Activated T-helper 9 cell treated with anti-CD3 and anti-CD28 coated beads, Interleukin-2, amount 50 U/mL, for 16 hours (primary cell): ENCODE measurements around the gene GDI2.

Experiments used
- DNase-seq: peaks from one replicate; pipeline ENCODE4 v3.0.0-alpha.2; 2020; ENCODE audit warnings: low read depth

GDI2 gene

DNA sequence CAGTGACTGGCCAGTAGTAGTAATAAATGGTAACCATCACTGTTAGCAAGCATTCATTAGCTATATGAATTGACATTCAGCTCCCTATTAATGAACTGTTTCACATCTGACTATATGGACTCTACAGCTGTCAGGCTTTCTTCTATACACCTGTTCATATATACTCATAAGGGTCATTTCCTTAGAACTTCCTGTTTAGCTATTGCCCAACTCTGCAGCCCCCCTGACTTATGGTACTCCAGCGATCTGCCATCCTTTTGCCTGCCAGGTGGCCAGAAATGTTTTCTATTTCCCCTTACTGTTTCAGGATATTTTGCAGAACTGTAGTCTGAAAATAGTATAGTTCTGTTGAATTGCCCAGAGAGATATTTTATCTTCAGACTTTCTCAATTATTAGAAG is 72.0 kb downstream of the GDI2 start:
- no peak for DNase-seq

DNA sequence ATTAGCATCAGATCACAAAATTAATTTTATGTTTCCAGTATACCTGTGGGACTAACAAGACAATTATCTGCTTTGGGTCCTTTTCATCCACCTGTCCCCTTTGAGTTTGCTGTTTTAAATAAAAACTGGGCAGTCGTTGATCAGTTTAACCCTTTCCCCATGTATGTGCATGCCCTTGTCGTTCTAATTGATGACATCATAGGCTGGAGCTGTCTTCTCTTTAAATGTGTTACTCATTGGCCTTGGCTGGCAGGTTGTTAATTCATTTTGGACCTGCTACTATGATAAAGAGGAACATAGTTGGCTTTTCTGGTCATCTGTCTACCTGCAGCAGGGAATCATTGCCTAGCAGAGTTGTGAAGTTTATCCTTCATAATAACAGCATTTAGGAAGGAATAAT is 74.8 kb downstream of the GDI2 start:
- no peak for DNase-seq

DNA sequence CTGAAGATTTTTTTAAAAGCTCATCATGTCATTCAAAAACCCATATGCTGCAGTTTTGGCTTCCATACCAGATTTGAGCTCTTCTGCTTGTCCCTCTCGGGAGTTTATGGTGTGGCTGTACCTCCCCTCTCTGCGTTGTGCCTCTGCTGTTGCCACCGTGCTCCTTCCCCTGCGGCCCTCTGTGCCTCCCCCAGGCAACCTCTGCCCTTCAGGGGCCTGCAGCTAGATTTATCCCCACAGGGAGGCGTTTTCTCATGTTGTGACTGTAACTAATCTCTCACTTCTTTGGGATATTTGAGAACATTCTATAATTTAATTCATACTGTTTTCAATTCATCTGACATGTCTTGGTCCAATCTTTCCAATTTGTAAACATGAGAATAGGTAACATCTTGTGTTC is 75.9 kb downstream of the GDI2 start:
- no peak for DNase-seq

DNA sequence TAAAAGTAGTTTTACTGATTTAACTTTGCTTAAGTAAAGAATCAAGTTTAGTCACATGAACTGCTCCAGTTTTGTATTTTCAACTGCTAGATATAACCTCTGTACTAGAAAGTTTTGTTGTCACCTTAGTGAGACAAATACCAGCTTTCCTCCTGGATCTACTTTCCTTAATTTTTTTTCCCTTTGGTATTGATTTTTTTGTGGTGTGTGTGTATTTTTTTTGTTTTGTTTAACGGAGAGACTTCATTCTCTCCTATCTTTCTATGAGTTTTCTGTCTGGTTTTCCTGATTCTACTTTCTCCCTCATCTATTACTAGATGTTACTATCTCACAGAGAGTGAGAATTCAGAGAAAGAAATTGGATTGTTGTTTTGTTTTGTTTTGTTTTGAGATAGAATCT is 76.6 kb downstream of the GDI2 start:
- DNase-seq, result no peak

DNA sequence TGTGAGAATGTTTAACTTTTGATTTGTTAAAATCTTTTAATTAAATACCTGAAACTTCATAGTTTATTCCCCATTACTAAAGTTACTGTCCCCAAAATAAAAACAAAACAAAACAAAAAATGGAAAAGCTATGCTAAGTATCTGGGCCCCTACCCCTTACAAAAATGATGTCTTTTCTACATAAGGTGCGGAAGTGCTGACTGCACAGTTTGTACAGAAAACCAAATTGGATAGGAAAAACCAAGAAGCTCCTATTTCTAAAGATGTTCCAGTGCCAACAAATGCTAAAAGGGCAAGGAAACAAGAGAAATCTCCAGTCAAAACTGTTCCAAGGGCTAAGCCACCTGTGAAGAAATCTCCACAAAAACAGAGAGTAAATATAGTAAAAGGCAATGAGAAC is 78.1 kb downstream of the GDI2 start:
- DNase-seq, result no peak

DNA sequence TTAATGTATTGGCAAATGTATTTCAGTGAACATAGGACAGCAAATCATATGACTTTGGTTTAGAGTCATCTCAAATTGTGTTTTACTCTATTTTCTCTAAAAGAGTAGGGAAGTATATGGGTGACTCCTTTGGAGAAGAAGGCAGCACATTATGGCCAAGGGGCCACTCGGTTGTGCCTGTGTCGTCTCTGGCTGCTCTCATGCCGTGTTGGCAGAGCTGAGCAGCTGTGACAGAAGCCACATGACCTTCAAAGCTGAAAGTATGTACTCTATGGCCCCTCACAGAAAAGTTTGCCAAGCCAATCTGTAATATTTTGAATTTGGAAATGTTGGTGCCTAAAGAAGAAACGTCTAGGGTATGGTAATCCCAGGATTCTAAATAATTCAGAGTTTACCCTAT is 81.1 kb downstream of the GDI2 start:
- no peak for DNase-seq

DNA sequence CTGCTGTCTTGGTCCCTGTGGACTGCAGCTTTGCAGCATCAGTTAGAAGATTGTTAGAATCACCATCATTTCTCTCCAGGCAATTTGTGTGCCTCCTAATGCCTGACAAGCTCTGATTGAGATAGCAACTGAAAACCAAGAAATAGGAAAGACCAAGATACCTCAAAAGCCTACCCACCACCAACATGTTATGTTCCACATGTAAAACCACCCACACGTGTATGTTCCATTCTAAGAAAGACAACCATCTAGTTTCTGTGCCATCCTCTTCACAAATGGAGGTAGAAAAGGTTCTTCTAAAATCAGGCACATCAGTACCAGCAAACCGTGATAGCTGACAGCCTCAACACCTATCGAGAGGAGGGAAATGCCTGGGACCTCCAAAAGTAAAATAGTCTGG is 81.7 kb downstream of the GDI2 start:
- no peak for DNase-seq

DNA sequence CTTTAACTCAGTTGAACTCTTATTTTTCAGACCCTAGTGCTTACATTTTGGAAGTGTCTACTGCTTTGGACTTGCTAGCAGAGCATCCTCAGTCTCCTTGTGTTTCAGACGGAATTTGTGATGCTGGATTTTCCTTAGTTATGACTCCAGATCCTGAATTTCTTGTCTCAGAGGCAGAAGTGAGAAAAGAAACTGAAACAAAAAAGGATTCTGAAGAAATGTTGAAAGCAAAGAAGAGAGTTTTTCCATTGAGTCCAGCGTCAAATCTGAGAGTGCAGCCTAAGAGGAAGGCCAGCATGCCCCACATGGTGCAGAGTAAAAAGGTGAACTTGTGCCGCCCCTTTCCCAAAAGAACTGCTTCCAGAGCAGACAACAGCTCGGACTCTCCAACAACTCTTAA is 82.5 kb downstream of the GDI2 start:
- DNase-seq, result no peak

DNA sequence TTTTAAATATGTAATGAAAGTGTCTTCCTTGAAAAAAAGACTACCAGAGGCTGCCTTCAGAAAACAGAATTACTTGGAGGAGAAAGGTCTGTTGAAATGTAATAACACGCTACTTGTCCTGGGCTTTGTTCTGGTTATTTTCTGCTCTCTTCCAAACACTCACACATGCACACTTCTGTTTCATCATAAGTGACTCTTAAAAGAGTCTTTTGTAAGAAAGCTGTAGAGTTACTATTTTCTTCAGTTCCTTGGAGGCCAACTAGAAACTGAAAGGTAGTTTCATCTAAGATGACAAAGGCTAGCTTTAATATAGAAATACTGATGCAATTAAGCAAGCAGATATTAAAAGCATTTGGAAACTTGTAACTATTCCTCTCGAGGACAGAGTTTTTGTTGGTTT is 89.5 kb downstream of the GDI2 start:
- DNase-seq, result no peak

DNA sequence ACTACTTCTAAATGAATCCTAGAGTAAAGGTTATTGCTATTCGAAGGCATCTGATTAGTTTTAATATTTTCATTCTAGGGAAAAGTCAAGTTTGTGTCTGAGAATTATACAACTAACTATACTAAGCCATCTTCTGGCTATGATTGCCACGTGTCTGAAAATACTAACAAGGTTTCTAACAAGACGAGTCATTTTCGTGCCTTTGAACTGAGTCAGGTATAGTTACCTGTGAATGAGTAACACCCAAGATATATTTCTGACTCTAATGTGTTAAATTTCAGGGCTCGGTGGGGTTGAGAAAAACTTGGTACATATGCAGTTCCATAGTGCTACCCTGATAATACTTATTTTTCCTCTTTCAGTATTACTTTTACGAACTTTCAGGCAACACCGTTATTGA is 93.1 kb downstream of the GDI2 start:
- DNase-seq, result no peak

DNA sequence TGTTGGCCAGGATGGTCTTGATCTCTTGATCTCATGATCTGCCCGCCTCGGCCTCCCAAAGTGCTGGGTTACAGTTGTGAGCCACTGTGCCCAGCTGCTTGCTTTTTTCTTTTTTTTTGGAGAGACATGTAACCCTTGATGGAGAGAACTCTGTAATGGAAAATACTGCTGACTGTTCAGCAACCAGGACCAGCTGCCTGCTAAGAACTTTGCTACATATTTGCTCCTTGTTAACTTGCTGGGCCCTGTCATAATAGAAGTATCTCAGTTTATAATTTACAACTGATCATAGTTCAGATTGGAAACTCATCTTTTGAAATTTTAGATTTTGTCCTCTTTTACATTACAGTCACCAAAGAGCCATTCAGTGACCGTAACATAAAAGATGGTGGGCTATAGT is 93.7 kb downstream of the GDI2 start:
- no peak for DNase-seq
